GM18873 (cell line): Measurements from ENCODE around the gene RC3H1.
"Not testable (repeated sequence)": the region's sequence is repeated elsewhere in the genome, so short reads cannot be mapped to it uniquely, and the experiment has no call there.

Experiments
- ATAC-seq: cut with Tn5 transposase; IDR thresholded peaks from one replicate; pipeline ENCODE4 v1.9.1; 2021; ENCODE audit warnings: mild to moderate bottlenecking, moderate library complexity, moderate number of reproducible peaks; ENCODE audit not compliant: unreplicated experiment, low FRiP score

Gene RC3H1

DNA sequence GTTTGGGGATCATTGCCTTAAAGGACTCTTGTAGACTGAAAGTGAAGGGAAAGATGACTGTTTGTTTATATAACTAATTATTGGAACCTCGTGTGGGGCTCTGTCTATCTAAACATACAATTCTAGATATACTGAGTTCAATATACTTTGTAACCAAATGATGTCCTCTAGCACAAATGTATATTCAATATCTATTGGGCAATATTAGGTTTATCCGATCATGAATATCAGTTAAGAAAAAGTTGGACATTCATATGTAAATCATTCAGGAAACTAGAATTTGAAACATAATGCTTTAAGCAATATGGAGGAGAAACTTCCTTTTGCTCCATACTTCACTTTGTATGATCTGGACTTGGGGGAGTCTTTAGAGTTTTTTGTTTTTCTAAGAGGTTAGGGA lies 8.9 kb upstream of the RC3H1 start:
- ATAC-seq: no peak

DNA sequence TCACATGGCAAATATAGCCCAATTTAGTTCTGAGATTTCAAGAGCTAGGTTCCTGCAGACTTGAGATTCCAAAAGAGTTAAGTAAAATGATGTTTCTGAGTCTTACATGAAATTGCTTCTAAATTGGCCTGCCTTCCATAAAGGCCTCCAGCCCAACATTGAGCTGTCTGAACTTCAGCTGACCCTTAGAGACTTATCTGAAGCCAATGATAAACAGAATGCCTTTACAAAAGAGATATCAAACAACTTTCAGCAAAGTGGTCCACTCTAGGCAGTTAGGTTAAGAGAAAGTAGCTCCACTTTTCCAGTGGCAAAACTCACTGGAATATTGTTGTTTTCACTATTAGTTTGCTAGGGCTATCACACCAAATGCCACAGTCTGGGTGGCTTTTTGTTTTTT lies 6.3 kb upstream of the RC3H1 start:
- ATAC-seq: no peak

DNA sequence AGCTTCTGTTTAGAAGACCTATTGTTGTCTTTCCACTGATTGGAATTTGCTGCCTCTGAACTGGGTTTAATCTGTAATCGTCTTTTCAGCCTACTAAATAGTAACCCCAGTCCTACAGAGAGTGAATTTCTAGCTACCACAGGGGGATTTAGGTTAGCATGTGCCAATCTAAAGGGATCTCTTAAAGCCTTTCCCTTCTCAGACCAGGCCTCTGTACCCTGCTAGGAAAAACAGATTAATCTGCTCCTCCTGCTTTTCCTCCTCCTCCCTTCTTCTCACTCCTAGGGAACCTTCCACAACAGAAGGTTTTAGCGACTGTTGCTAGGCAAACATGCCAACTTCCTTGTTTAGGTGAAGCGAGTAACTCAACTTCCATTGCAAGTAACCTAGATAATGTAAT lies 1.3 kb upstream of the RC3H1 start:
- no peak for ATAC-seq

DNA sequence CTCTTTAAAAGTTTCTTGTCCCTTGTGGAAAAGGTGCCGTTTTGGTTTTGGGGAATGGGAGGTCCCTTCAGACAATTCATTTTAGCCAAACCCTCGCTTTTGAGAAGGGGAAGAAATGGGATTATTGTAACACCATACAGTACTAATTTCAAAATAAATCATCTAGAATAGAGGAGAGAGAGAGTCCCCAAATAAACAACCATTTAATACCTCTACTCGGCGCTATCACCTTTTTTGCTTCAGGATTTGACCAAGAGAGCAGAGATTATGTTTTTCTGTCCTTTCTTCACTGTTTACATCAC lies 770 bp upstream of the RC3H1 start:
- ATAC-seq: no peak

DNA sequence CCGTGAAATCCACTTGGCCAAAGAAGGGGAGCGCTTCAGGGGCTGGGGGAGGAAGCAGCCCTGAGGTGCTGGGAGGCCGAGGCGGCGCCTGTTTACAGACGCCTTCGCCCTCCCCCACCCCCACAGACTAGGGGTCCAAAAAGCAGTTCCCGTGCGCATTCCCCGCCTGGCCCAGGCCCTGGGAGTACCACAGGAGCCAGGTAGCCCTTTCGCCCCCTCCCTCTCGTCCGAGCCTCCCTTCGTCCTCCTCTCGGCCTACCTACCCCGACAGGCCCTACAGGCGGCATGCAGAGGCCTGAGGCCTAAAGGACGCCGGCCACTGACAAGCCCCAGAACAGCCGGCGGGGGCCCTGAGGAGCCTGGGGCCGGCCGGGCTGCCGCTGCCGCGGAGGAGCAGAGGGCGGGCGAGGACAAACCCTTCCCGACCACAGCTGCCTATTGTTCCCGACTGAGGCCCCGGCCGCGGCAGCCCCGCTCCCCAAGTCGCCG lies 522 bp downstream of the RC3H1 start:
- no peak for ATAC-seq

DNA sequence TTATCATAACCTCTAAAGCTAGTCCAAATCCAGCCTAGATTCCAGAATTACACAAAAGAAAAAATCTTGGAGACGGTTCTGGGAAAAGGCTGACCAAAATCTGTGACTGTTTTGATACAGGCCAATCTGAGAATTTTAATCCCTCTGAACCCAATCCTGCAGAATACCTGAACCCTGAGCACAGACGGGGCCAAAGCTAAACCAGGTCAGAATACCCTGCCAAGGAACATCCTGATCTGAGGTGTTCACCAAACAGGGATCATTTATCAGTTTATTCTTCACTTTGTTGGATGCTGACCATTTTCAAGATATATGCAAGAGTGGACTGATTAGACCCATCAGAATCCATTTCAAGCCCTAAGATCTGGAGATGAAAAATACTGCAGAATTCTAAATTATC lies 3.6 kb downstream of the RC3H1 start:
- no peak for ATAC-seq

DNA sequence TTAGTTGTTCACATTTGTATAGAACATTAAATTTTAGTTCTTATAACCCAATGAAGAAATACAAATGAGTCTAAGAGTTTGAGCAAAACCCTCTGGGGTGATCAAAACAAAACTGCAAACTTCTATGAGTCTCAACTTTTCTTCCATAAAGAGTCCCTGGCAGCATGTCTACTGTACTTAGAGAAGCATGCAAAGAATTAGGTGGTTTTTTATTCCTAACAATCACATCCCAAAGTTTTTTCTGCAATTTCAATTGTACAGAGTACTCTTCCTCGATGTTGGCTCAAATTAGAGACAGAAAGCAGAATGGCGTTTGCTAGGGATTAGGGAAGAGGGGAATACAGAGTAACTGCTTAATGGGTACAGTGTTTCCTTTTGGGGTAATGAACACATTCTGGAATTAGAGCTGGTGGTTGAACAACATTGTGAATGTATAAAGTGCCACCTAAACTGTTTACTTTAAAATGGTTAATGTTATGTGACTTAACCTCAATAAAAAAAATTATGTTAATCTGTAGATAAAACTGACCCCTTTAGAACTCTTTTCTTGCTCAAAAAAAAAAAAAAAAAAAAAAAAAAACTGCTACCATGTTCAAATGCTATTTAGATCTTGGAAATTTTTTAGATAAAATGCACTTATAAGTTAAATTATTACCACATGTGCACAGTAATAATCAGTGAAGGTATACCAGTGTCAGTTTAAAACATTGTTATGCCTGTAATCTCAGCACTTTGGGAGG lies 4.8 kb downstream of the RC3H1 start:
- no peak for ATAC-seq

DNA sequence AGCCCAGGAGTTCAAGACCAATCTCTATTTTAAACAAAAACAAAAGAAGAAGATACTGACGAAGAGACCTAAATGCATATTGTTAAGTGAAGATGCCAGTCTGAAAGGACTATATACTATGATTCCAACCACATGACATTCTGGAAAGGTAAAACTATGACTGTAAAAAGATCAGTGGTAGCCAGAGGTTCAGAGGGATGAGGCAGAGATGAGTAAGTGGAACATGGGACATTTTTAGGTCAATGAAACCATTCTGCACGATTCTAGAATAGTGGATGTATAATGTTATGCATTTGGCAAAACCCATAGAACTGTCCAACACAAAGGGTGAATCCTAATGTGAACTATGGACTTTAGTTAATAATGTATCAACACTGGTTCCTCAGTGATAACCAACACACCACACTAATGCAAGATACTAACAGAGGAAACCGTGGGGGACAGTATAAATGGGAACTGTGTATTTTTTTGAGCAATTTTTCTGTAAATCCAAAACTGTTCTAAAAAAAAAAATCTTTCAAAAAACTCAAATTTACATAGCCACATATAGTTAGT lies 8.2 kb downstream of the RC3H1 start:
- ATAC-seq: no peak

DNA sequence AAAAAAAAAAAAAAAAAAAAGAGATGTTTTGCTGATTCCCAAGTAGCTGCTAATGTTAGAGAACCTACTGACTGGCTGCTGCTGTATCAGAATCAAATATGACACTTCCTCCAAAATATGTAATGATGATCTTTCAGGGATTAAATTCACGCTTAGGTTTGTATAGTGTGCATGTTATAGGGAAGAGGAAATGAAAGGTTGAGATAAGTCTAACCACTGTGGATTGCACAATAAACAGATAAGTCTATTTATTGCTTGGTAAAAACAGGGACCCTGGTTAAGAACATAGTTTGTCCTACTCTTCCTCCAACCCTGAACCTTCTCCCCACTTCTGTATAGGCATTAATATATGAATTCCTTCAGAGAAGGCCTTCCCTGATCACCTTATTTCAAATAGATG lies 13.2 kb downstream of the RC3H1 start:
- no peak for ATAC-seq

DNA sequence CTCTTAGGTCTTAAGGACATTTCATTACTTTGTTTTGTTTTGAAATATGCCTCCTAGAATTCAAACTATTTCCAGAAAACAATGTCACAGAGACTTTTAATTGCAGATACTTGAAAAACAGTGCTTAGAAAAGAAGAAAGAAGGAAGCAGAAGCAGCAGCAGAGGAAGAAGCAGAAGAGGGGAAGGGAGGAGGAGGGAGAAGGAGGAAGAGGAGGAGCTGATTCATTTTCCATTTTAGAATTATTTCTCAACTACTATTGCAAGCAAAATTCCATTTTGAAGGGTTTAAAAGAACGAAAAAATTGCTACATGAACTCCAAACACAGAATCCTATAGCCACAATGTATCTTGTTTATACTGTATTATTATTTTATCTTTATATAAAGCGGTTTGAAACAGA lies 13.9 kb downstream of the RC3H1 start:
- no peak for ATAC-seq

DNA sequence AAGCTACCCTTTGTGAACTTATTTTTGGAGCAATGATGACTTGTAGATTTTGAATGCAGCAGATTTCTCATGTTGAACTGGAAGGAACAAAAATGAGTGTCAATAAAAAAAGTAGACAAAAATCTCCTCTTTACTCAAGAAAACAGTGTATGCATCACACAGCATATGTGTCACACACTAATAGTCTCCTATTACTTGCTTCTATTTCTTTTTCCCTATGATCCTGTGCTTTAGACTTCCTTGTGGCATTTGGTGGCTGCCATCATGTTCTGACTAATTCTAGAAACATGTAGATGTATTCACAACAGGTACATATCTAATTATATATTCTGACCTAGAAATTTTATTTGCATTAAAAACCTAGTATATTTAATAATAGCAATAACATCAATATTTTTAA lies 14.3 kb downstream of the RC3H1 start:
- ATAC-seq: no peak

DNA sequence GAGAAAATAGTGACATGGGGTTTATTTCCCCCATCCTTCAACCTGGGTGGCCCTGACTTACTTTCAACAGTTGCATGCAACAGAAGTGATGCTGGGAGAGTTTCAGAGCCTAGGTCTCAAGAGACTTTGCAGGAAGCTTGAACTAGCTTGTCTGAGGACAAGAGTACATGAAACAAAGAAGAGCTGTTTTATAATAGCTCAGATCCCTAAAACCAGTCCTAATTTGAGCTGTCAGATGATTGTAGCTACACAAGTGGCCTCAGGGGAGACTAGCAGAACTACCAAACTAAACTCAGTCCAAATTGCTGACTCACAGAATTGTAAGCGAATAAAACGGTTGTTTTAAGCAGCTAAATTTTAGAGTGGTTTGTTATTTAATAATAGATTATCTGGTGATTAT lies 17.1 kb downstream of the RC3H1 start:
- ATAC-seq: peak; percentile 90

DNA sequence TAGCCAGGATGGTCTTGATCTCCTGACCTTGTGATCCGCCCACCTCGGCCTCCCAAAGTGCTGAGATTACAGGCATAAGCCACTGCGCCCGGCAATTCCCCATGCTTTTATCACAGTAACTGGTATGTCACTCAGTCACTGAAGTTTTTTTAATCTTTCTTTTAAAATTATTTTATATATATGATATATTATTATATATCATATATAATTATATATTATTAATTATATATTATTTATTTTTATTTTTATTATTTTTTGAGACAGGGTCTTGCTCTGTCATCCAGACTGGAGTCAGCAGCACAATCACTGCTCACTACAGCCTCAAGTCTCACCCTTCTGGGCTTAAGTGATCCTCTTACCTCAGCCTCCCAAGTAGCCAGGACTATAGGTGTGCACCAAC lies 18.3 kb downstream of the RC3H1 start:
- no peak for ATAC-seq

DNA sequence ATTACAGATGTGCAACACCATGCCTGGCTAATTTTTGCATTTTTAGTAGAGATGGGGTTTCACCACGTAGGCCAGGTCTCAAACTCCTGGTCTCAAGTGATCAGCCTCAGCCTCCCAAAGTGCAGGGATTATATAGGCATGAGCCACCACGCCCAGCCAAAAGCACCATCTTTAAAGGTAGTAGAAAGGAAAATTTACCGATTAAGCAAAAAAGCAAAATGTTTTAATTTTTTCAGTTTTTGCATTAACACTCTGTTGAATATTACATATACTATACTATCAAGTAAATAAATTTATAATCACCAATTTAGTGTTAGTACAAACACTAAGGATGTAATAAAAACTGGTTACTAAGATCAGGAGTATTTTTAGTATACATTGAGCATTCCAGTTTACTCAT lies 20.6 kb downstream of the RC3H1 start:
- ATAC-seq: no peak

DNA sequence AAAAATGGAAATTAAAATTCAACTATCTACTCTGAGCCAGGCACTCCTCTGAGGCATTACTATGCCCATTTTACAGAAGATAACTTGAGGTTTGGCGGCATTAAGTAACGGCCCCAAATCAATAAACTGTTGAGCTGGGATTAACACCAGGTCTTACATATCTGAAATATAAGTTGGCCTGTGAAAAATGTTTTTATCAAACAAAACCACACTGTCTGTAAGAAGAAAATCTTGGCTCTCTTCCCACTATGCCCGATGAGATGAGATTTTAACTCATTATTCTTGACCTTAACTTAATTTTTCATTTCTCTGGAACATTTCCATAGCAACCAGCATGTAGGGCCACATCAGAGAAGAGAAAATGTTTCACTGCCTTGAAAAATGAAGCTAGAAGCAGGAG lies 21.8 kb downstream of the RC3H1 start:
- no peak for ATAC-seq

DNA sequence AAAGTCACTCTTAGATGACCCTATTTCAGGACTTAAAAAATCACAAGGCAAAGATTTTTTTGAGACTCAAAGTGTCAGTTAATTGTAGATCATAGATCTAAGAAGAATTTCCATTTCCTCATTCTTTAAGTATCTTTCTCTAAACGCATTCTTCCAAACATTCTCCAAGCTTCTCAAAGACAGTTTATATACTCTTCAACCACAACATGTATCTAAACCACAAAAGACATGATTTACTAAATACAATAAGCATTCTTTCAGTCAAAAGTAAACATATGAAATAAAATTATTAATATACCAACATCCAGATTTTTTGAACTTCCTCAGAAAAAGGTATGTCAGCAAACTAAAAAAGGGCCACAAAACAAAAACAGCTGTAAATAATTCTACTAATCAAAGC lies 24.4 kb downstream of the RC3H1 start:
- ATAC-seq: no peak

DNA sequence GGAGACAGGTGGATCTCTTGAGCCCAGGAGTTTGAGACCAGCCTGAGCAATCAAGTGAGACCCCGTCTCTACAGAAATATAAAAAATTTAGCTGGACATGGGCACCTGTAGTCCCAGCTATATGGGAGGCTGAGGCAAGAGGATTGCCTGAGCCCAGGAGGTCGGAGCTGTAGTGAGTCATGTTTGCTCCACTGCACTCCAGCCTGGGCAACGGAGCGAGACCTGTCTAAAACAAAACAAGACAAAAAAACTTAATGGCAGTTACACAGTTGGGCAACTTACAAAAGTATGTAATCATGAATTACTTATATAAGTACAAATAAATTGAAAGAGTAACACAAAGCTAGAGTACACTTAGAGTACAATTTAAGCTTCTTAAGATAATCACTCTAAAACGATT lies 25.2 kb downstream of the RC3H1 start:
- ATAC-seq: no peak

DNA sequence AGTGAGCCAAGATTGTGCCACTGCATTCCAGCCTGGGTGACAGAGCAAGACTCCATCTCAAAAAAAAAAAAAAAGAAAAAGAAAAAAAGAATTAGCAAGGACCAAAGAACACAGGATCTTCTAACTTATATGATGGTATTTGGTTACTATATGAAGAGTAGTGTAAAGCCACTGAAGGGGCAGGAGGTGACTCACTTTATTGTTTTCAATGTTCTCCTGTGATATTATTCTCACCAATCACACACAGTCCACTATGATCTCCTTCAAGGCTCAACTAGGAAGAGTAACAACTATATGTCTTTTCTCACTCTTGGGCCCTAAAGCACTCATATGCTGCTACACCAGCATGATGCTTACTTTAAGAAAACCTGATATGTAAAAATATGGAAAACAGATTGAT lies 26.7 kb downstream of the RC3H1 start:
- ATAC-seq: no peak

DNA sequence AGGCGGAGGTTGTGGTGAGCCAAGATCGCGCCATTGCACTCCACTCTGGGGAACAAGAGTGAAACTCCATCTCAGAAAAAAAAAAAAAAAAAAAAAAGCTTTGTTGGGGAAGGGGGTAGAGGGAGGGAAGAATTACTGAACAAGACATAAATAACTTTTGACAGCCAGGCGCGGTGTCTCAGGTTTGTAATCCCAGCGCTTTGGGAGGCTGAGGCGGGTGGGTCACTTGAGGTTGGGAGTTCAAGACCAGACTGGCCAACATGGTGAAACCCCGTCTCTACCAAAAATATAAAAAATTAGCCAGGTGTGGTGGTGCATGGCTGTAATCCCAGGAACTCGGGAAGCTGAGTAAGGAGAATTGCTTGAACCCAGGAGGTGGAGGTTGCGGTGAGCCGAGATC lies 28.2 kb downstream of the RC3H1 start:
- ATAC-seq: not testable (repeated sequence)

DNA sequence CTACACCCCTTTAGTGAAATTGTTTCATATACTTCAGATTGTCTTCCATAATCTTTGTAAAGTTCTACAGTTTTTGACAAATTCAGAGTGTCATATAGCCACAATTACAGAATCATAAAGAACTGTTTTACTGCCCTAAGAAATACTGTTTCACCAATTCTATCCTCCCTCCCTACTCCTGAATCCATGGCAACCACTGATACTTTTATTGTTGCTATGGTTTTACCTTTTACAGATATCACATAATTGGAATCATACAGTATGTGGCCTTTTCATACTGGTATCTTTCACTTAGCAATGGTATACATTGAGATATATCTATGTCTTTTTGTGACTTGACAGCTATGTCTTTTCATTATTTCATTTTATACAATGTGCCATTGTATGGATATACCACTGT lies 34.1 kb downstream of the RC3H1 start:
- no peak for ATAC-seq

DNA sequence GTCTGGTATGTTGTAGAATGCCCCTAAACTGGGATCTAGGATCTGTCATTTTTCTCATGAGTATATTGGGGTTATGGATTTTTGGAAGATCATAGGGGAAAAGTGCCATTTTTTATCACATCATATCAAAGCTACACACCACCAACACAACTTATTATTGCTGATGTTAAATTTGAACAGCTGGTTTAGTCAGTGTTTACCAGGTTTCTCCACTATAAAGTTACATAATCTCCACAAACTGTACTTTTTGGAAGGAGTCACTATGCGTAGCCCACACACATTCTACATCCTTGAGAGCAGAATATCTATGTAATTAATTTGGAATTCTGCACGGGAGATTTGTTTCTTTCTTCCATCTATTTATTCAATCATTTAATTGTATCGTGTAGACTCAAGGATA lies 35.2 kb downstream of the RC3H1 start:
- ATAC-seq: no peak

DNA sequence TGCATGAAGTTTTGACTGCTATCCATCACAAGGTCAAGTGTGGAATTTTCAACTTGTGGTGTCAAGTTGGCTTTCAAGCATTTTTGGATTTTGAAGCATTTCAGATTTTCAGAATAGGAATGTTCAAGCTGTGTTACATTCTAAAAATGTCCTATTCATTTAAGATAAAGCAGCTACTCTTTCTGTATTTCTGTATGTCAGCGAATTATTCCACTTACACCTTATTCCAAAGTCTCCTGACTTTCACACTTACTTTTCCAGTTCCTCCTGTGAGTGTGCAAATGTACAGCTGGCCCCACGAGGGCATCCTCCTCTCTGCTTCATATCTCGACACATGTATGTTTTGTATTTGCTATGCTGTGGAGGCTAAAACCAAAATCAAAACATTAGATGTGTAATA lies 51.9 kb downstream of the RC3H1 start:
- ATAC-seq: no peak

DNA sequence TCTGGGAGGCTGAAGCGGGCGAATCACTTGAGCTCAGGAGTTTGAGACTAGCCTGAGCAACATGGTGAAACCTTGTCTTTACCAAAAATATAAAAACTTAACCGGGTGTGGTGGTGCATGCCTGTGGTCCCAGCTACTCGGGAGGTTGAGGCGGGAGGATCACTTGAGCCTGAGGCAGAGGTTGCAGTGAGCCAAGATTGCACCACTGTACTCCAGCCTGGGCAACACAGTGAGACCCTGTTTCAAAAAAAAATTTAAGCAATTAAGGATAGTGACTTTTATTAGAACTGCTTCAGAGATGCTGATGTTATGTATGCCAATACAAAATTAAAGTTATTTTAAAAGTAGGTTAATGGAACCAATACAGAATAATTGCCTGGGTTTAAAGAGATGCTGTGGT lies 56.3 kb downstream of the RC3H1 start:
- ATAC-seq: not testable (repeated sequence)
